ENCODE measurements around the gene DCTN3.

Gene DCTN3

DNA sequence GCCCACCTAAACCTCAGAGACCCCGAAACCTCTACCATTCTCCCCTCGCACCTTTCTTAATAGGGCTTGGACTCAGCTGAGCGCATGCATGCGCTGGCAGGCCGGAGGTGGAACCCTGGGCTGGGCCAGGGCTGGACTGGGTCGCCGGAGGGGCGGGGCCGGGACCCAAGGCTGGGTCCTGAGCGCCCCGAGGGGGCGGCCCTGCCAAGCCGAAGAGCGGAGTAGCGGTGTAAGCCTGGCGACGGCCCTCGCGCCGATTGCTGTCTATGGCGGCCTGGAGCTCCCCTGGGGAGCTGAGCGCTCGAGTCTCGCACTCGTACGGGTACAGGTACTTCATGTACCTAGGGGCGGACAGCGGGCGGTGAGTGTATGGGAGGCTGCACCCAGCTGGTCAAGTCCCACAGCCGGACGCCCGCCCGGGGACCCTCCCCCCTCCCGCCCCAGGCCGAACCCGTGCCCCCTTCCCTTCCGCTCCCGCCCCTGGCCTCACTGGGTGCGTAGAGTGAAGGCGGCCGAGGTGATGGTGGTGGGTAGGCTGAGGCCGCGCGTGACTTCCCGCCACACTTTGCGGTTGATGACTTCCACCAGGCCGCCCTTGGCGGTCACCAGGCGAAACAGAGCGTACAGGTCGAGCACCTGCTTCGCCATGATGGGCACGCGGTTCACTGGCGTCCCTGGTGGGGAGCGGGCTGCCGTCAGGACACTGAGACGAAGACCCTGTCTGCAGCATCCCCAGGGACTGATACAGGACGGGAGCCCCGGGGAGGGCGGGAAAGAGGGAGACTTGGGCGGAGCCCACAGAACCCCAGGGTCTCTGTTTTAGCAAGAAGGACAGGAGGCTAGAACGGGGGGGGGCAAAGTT is 3.3 kb upstream of the DCTN3 start:
- DNase-seq (ENCODE audit: low spot score), result no peak

GRCh38 chr9:34615132-34615531 is 5.2 kb downstream of the DCTN3 start:
- no peak for DNase-seq (ENCODE audit: low spot score)

DNA sequence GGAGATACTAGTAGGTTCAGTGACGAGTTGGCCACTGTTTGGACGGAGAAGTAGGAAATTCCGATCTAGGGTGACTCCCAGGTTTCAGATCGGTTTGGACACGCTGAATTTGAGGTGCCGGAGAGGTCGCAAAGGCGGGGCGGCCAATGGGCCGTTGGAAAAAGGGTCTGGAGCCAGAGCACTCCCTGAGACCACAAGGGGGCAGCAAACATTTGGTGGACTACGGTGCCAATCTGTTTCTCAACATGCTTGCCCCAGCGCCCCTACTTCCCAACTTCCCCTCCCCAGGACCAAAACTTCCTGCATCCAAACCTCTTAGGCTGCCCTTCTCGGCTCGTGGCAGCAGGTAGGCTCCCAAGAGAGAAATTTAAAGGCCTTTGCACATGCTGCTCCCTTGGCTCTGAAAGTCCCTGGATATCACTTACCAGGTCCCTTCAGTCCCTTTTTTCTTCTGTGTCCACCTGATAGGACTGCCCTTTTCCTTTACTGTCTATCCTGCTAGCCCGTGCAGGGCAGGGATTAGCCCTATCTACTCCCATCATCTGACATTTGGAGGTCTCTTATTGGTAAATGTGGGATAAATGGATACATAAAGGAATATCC is 7.4 kb downstream of the DCTN3 start:
- DNase-seq (ENCODE audit: low spot score), result peak; percentile 87

DNA sequence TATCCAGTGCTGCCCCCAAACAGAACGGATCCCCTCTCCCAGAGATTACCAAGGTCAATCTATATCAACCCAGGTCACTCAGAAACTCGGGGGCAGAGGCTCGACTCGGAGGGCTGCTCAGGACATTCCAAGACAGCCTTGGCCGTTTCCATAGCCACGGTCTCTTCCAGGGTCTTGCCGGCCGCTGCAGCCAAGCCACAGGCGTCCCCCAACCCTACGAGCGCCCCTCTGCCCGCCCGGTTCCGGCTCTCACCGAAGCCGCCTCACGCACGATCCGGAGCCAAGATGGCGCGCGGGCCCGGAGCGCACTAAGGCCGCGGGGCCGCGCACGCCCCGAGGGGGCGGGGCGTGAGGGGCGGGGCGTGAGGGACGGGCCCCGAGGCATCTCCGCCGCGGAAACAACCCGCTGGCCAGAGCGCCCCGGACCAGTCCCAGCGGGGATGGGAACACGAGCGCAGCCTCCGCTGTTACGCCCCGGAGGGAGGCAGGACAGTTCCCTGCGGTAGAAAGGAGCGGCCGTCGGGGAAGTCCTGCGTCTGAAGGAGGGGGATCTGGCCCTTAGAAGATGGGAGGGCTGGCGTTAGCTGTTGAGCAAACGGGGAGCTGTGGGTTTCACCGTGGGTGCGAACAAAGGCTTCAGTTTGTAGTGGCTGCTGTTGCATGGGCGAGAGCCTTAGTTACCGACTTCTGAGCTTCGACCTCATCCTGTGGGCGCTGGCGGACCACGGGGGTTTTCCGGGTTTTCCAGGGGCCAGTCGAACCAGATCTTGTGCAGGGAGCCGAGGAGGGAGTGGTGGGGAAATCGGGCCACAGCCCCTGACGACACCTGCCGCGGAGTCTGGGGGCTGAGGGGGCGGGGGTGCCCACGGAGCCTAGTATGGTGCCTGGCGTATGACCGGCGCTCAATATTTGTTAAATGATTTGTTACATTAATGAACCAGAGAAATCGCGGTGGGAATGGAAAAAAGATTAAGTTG is 8.2 kb downstream of the DCTN3 start, which contains the start of gene RPP25L:
Gene RPP25L (minus strand): TSS at position 287 of the 977 bp plus-strand sequence. CDS start 801 bp downstream, outside the sequence.
- peak; percentile 86 for DNase-seq (ENCODE audit: low spot score)

- no peak for DNase-seq (ENCODE audit: low spot score)
Measured at GRCh38 chr9:34611251-34611810, 9.0 kb downstream of the DCTN3 start.

- no peak for DNase-seq (ENCODE audit: low spot score)
Measured at GRCh38 chr9:34610434-34611206, 9.7 kb downstream of the DCTN3 start.

GRCh38 chr9:34607331-34607730 is 13.0 kb downstream of the DCTN3 start:
- no peak for DNase-seq (ENCODE audit: low spot score)

GRCh38 chr9:34606905-34607304 is 13.4 kb downstream of the DCTN3 start:
- no peak for DNase-seq (ENCODE audit: low spot score)

DNA sequence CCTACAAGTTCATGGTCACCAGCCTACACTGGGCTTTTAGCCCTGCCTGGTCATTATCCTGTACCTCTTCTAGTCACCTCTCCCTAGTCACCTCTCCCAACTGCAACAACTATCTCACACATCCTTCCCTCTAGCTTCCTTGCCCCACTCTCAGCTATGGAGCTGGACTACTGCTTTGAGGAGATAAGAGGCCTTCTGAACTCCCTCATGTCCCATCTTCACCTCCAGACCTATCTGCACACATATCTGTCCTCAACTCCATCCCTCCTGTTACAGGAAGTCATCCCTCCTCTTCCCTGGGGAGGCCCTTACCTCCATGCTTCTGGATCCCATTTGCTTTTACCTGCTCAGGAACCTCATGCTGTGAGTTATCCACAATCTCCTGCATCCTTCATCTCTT is 14.1 kb downstream of the DCTN3 start:
- DNase-seq (ENCODE audit: low spot score), result no peak

DNA sequence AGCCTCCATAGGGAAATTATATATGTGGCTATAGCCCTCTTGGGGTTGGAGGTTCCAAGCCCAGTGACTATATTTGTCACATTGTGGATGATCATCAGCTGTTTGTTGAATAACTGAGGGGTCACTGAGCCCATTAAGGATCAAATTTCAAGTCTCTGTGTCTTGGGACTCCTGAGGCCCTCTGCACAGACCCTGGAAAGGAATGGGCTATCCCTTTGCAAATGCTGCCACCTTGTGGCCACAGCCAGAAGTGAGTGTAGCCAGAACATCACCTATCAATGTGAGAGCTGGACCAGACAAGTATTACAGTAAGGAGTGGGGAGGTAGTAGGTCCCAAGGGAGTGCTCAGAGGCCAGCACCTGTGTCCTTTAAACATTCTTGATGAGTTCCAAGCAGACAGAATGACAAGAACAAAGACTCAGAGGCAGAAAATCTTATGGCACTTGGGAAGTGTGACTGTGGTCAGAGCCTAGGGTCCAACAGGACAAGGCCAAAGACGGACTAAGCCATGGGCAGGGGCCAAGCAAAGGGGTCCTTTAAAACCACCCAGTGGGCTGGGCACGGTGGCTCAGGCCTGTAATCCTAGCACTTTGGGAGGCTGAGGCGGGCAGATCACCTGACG is 16.6 kb downstream of the DCTN3 start:
- DNase-seq (ENCODE audit: low spot score), result peak; percentile 68

DNA sequence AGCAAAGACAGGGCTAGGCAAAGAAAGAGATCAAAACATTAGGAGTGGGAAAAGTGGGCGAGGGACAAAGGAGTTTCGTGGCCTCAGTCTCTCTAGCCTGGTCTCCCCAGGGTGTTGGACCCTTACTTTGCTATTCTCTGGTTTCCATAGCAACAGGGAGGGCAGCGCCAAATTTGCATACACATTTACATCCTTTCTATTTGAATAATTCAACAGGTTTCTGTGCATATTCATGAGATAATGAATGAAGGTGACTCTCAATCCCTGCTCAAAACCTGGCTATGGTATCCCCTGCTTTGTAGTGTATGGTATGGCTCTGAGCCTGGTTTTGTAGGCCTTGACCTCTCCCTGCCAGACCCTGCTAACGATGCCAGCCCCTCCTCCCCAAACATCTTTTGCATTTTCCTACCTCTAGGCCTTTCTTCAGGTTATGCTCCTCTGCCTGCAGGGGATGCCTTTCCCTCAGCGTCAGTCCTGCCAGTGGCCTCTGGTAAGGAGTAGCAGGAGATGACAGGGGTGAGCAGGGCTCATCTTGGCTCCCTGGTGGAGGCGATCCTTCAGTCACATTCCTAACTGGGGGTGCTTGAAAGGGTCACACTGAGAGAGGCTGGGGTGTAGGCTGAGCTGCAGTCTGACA is 18.2 kb downstream of the DCTN3 start:
- no peak for DNase-seq (ENCODE audit: low spot score)

- DNase-seq (ENCODE audit: low spot score), result no peak
Measured at GRCh38 chr9:34600908-34601307, 19.4 kb downstream of the DCTN3 start.

DNA sequence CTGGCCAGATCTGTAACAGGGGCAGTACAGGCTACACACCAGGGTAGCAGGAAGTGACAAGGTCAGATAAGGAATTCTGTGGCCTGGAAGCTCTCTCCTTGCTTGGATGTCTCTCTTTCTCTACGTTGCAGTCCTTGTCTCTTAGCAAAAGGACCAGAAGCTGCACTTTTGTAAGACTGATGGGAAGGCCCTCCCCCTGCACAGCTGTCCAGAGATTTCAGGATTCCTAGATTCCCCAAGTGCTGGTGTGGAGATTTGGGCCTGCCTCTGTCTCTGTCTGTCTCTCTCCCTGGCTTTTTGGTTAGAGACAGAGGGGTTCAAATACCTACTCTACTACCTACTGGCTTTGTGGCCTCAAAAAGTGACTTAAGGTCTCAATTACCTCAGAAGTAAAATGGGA is 20.7 kb downstream of the DCTN3 start:
- no peak for DNase-seq (ENCODE audit: low spot score)

- no peak for DNase-seq (ENCODE audit: low spot score)
Measured at GRCh38 chr9:34594177-34594576, 26.1 kb downstream of the DCTN3 start.

DNA sequence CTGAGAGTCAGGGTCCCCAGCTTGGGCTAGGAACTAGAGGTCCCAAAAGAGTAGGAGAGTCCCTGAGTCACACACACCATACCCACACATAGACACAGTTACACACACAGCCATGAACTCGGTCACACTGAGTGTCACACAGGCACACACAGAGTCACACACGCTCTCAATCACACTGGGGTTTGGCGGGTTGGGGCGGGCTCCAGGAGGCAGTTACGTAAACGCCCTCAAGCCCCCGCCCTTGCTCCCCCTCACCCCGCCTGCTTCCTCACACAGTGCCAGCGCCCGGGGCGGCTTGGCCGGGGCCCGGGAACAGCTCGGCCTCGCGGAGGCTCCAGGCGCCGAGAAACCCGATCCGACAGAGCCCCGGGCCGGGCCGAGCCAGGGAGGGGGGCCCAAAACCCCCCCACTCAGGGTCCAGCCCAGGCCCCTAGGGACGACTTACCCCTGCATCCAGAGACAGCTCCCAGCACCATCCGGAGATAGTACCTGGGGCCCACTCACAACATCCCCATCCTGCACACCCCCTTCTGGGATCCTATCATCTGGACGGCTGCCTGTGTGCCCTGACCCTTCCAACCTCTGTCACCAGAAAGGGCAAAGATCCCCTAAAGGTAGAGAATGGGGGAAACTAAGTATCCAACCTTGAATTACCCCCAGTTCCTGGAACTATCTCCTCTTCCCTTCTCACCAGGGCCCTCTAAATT is 27.2 kb downstream of the DCTN3 start:
- DNase-seq (ENCODE audit: low spot score), result no peak

- no peak for DNase-seq (ENCODE audit: low spot score)
Measured at GRCh38 chr9:34591917-34592866, 28.1 kb downstream of the DCTN3 start.

DNA sequence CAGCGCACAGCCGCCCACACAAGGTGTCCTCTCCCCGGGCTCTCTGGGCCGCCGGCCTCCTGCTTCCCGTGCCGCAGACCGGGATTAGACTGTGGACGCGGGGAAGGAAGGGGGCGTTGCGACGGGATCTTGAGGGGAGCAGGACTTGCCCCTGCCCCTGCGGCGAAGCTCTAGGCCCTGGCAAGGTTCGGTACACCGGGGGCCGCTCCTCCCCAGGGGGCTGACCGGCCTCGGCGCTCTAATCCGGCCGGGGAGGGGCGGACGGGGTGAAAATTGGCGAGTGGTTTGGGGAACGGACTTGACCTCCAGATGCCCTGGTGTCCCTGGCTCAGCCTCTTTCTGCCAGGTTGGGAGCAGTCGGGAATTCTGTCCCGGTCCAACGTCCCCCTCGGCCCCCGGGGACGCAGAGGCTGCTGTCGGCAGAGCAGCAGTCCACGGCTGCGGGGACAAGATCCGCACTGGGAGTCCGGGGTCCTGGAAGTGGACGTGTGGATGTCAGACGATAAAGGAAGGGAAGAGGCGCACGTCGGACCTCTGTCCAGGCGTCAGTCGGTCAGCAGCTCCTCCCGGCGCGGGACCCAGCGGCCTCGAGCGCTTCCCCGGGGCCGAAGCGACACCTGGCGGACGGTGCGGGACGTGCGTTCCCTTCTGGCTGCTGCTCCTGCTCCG is 28.9 kb downstream of the DCTN3 start:
- peak; percentile 67 for DNase-seq (ENCODE audit: low spot score)

All from RKO (cell line).